NT2/D1 (cell line): ENCODE results near the gene ZNF780A.

Experiments used
- SUZ12 ChIP-seq: IDR thresholded peaks from 2 replicates; pipeline ENCODE4 v1.6.1; 2011; ENCODE audit not compliant: insufficient read length, insufficient read depth; ENCODE audit errors: extremely low read depth
- ZNF274 ChIP-seq: IDR thresholded peaks from 2 replicates; pipeline ENCODE4 v1.6.1; 2011; ENCODE audit warnings: mild to moderate bottlenecking, low read depth, low read length

- TF ChIP-seq SUZ12: no peak
- TF ChIP-seq ZNF274: no peak
These were observed 64.7 kb downstream of the ZNF780A start for GRCh38 chr19:40025938-40026596.
